ENCODE data around the gene ABCA13. TPM values are rescaled to one million over a fixed set of nuclear protein-coding genes. Genes with fewer than 3 reads are reported as not detected.

The ABCA13 gene
- polyA plus RNA-seq, 3 donors: 0.10 to 0.41 (median 0.37) TPM

DNA sequence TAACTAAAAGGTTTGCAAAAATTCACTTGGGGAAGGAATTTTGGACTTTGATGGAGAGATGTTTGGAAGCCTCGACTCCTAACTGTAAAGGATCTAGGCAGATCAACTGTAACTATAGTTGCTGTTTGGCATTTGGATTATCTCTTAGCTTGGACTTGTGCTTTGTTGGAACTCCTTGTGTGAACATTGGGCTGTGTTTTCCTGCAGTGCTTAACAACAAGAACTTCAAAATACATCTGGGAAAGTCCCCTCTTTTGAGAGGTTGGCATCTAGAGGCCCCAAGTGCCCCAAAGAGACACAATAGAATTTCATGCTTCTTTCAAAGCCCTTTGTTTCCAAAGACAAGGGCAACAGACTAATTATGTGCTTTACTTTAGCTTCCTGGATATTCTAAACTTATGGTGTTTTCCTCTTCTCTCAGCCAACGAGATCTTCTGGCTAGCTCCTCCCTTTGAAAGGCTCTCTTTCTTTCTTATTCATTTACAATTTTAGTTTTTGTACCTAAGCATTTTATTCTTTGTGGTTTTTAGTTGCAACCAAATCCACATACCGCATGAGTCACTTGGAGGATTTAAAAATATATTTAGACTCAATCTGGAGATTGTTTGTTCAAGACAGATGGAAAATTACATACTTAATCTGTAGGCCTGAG lies 11.6 kb downstream of the ABCA13 start:
- Mint-ChIP-seq H3K27ac (no peak overlapping the region), H3K9me3 (peaks cover 0 to 8% (median 3%) of the 10 kb centered on the region in 7 donors), H3K4me1 (no peaks in the 10 kb centered on the region), H3K27me3 (ENCODE audit: low read depth in 3 of 3) (no peaks in the 10 kb centered on the region), H3K4me3 (no peak overlapping the region), H3K36me3 (peaks cover 0 to 3% of the 10 kb centered on the region in 2 donors)
- WGBS (ENCODE audit: insufficient coverage): no CpG with 5 or more reads among the region's 3 CpGs
- Histone ChIP-seq H3K4me3 (replicated peaks in 1 of 3; ENCODE audit: low read depth in 2 of 3, low read length in 3 of 3) (no peak overlapping the region), H4K20me1 (ENCODE audit: insufficient read depth, low read length) (no peaks in the 10 kb centered on the region), H3K36me3 (replicated peaks in 1 of 2; ENCODE audit: control insufficient read depth in 1 of 2, insufficient read depth in 2 of 2, low read length in 2 of 2) (no peaks in the 10 kb centered on the region), H2AFZ (ENCODE audit: insufficient read depth, low read depth, low read length, poor library complexity, severe bottlenecking) (no peak overlapping the region), H3K27ac (ENCODE audit: low read depth in 1 of 2, low read length in 2 of 2) (no peak overlapping the region), H3K27me3 (ENCODE audit: control insufficient read depth in 2 of 2, insufficient read depth in 2 of 2, low read length in 2 of 2) (no peaks in the 10 kb centered on the region), H3K79me2 (ENCODE audit: insufficient read depth, low read length) (no peaks in the 10 kb centered on the region), H3K9me3 (replicated peaks in 1 of 2; ENCODE audit: control insufficient read depth in 1 of 2, insufficient read depth in 1 of 2, low read length in 2 of 2) (no peaks in the 10 kb centered on the region), H3K4me1 (ENCODE audit: control insufficient read depth in 1 of 2, insufficient read depth in 2 of 2, low read length in 2 of 2) (no peaks in the 10 kb centered on the region), H3K9ac (ENCODE audit: insufficient read depth, low read length, poor library complexity, severe bottlenecking) (no peak overlapping the region), H3K4me2 (replicated peaks; ENCODE audit: extremely low read depth, low read length, poor library complexity, severe bottlenecking) (no peak overlapping the region)
- intact Hi-C loops (cut with micrococcal nuclease): no loop called here
- DNase-seq: no peak
- TF ChIP-seq, protein P1, sequence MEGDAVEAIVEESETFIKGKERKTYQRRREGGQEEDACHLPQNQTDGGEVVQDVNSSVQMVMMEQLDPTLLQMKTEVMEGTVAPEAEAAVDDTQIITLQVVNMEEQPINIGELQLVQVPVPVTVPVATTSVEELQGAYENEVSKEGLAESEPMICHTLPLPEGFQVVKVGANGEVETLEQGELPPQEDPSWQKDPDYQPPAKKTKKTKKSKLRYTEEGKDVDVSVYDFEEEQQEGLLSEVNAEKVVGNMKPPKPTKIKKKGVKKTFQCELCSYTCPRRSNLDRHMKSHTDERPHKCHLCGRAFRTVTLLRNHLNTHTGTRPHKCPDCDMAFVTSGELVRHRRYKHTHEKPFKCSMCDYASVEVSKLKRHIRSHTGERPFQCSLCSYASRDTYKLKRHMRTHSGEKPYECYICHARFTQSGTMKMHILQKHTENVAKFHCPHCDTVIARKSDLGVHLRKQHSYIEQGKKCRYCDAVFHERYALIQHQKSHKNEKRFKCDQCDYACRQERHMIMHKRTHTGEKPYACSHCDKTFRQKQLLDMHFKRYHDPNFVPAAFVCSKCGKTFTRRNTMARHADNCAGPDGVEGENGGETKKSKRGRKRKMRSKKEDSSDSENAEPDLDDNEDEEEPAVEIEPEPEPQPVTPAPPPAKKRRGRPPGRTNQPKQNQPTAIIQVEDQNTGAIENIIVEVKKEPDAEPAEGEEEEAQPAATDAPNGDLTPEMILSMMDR (IDR thresholded peaks at IDR 0.05): no peak

DNA sequence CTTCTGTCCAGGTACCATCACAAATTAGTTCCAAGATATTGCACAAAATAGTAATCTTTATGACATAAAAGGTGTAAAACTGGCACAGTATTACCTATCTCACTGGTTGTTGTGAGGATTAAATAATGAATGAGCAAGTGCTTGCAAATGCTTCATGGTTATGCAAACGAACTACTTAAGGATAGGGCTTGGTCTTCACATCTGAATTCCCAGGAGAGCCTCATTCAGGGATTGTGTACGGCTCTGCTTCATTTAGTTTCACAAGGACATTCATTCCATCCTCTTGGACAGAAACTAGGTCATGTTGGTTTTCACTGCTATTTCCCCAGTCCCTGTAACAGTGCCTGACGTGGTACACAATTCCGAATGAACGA lies 12.1 kb downstream of the ABCA13 start:
- Histone ChIP-seq H3K27ac (ENCODE audit: low read depth in 1 of 2, low read length in 2 of 2) (no peak overlapping the region), H3K36me3 (replicated peaks in 1 of 2; ENCODE audit: control insufficient read depth in 1 of 2, insufficient read depth in 2 of 2, low read length in 2 of 2) (no peaks in the 10 kb centered on the region), H4K20me1 (ENCODE audit: insufficient read depth, low read length) (no peaks in the 10 kb centered on the region), H3K4me2 (replicated peaks; ENCODE audit: extremely low read depth, low read length, poor library complexity, severe bottlenecking) (no peak overlapping the region), H3K27me3 (ENCODE audit: control insufficient read depth in 2 of 2, insufficient read depth in 2 of 2, low read length in 2 of 2) (no peaks in the 10 kb centered on the region), H3K9ac (ENCODE audit: insufficient read depth, low read length, poor library complexity, severe bottlenecking) (no peak overlapping the region), H3K9me3 (replicated peaks in 1 of 2; ENCODE audit: control insufficient read depth in 1 of 2, insufficient read depth in 1 of 2, low read length in 2 of 2) (no peaks in the 10 kb centered on the region), H3K79me2 (ENCODE audit: insufficient read depth, low read length) (no peaks in the 10 kb centered on the region), H2AFZ (ENCODE audit: insufficient read depth, low read depth, low read length, poor library complexity, severe bottlenecking) (no peak overlapping the region), H3K4me3 (replicated peaks in 1 of 3; ENCODE audit: low read depth in 2 of 3, low read length in 3 of 3) (no peak overlapping the region), H3K4me1 (ENCODE audit: control insufficient read depth in 1 of 2, insufficient read depth in 2 of 2, low read length in 2 of 2) (no peaks in the 10 kb centered on the region)
- Mint-ChIP-seq H3K4me3 (no peak overlapping the region), H3K36me3 (peaks cover 0 to 3% of the 10 kb centered on the region in 2 donors), H3K27ac (no peak overlapping the region), H3K27me3 (ENCODE audit: low read depth in 3 of 3) (no peaks in the 10 kb centered on the region), H3K4me1 (no peaks in the 10 kb centered on the region), H3K9me3 (peaks cover 0 to 12% (median 3%) of the 10 kb centered on the region in 7 donors)
- intact Hi-C loops (cut with micrococcal nuclease): no loop called here
- no peak for DNase-seq
- WGBS (ENCODE audit: insufficient coverage): 86% methylated on average over 4 of the region's 5 CpGs
- TF ChIP-seq, protein P1 (IDR thresholded peaks at IDR 0.05): no peak
